ENCODE data around the gene FAM89A.

DNA sequence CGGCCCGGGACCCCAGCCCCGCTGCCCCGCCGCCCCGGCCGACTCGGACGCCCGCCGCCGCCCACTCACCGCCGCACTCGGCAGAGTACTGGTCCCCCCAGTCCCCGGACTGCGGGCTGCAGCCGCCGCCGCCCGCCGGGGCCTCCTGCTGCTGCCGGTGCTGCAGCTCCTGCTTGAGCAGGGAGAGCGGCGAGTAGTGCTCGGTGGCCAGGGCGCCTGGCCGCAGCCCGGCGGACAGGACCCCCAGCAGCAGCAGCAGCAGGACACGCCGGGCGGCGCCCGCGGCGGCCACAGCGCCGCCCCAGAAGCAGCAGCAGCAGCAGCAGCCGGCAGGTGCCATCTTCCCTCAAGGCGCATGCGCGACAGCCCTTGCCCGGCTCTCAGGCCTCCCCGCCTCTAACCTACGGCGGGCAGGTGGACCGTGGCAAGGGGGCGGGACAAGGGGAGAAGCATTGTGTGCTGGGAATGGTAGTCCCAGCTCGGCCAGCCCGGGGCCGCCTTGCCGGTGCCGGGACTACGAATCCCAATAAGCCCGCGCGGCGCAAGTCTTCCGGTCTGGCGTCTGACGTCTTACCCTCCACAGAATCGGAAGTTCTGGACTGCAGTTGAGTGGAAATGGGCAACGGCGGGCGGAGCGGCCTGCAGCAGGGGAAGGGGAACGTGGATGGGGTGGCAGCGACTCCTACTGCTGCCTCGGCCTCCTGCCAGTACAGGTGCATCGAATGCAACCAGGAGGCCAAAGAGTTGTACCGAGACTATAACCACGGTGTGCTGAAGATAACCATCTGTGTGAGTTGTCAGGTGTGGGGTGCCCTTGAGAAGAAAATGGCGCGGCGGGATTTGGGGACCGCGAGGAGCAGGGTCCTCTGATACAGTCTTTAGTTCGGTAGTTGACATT lies 61.3 kb downstream of the FAM89A start, which contains the start of the genes ARV1 and TTC13:
- TF ChIP-seq YY1 (IDR thresholded peaks at IDR 0.05; ENCODE audit: low read depth): peak; percentile 77; the same call in 1 of the 2 replicates
- TF ChIP-seq, protein P1, sequence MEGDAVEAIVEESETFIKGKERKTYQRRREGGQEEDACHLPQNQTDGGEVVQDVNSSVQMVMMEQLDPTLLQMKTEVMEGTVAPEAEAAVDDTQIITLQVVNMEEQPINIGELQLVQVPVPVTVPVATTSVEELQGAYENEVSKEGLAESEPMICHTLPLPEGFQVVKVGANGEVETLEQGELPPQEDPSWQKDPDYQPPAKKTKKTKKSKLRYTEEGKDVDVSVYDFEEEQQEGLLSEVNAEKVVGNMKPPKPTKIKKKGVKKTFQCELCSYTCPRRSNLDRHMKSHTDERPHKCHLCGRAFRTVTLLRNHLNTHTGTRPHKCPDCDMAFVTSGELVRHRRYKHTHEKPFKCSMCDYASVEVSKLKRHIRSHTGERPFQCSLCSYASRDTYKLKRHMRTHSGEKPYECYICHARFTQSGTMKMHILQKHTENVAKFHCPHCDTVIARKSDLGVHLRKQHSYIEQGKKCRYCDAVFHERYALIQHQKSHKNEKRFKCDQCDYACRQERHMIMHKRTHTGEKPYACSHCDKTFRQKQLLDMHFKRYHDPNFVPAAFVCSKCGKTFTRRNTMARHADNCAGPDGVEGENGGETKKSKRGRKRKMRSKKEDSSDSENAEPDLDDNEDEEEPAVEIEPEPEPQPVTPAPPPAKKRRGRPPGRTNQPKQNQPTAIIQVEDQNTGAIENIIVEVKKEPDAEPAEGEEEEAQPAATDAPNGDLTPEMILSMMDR (IDR thresholded peaks at IDR 0.05): peak; percentile 36; the same call in 1 of the 2 replicates
- TF ChIP-seq, protein P2, sequence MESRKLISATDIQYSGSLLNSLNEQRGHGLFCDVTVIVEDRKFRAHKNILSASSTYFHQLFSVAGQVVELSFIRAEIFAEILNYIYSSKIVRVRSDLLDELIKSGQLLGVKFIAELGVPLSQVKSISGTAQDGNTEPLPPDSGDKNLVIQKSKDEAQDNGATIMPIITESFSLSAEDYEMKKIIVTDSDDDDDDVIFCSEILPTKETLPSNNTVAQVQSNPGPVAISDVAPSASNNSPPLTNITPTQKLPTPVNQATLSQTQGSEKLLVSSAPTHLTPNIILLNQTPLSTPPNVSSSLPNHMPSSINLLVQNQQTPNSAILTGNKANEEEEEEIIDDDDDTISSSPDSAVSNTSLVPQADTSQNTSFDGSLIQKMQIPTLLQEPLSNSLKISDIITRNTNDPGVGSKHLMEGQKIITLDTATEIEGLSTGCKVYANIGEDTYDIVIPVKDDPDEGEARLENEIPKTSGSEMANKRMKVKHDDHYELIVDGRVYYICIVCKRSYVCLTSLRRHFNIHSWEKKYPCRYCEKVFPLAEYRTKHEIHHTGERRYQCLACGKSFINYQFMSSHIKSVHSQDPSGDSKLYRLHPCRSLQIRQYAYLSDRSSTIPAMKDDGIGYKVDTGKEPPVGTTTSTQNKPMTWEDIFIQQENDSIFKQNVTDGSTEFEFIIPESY (IDR thresholded peaks at IDR 0.05; ENCODE audit: borderline replicate concordance, low read depth): no peak
- TF ChIP-seq RCOR1 (IDR thresholded peaks at IDR 0.05; ENCODE audit: low read length): peak; percentile 45; the same call in 1 of the 2 replicates
- TF ChIP-seq EP300 (IDR thresholded peaks at IDR 0.05; ENCODE audit: borderline replicate concordance in 1 of 2, low read depth in 1 of 2, low read length in 1 of 2): peak in 1 of 2 experiments; percentile 7; a peak in 1 of 4 replicates
- TF ChIP-seq, protein P3, sequence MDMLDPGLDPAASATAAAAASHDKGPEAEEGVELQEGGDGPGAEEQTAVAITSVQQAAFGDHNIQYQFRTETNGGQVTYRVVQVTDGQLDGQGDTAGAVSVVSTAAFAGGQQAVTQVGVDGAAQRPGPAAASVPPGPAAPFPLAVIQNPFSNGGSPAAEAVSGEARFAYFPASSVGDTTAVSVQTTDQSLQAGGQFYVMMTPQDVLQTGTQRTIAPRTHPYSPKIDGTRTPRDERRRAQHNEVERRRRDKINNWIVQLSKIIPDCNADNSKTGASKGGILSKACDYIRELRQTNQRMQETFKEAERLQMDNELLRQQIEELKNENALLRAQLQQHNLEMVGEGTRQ (IDR thresholded peaks at IDR 0.05; ENCODE audit: borderline replicate concordance, low read depth, low read length): no peak
- TF ChIP-seq RAD21 (IDR thresholded peaks at IDR 0.05; ENCODE audit: low read length): peak; percentile 61
- peak; percentile 90 for TF ChIP-seq GABPA (IDR thresholded peaks at IDR 0.05; ENCODE audit: low read depth)
- peak; percentile 92 for TF ChIP-seq CHD2 (IDR thresholded peaks at IDR 0.05; ENCODE audit: low read length, partially characterized antibody)
- TF ChIP-seq JUND (IDR thresholded peaks at IDR 0.05): no peak
